Mesenchymal stem cell (in vitro differentiated cells and primary cell): ENCODE measurements around the gene TMEM82.

Source experiments
- DNase-seq: peaks from one replicate; pipeline ENCODE4 v3.0.0-alpha.2; 2013
- H2AFZ ChIP-seq: one replicate; pipeline ENCODE4 v1.6.1; 2013; ENCODE audit warnings: low read depth, mild to moderate bottlenecking, control low read depth, inconsistent platforms, low read length, moderate library complexity
- H2AK5ac ChIP-seq: 2 replicates; pipeline ENCODE4 v1.6.1; 2013; ENCODE audit warnings: low read length, moderate library complexity, mild to moderate bottlenecking, inconsistent platforms; ENCODE audit not compliant: severe bottlenecking
- H2BK120ac ChIP-seq: one replicate; pipeline ENCODE4 v1.6.1; 2013; ENCODE audit warnings: low read depth, mild to moderate bottlenecking, inconsistent platforms, low read length, moderate library complexity
- H2BK12ac ChIP-seq, 2 experiments: one replicate each; pipeline ENCODE4 v1.6.1; 2013; ENCODE audit warnings: inconsistent platforms in 2 of 2, low read length in 2 of 2, mild to moderate bottlenecking in 2 of 2, moderate library complexity in 2 of 2, control low read depth in 1 of 2
- H2BK15ac ChIP-seq: one replicate; pipeline ENCODE4 v1.6.1; 2013; ENCODE audit warnings: mild to moderate bottlenecking, low read depth, inconsistent platforms; ENCODE audit not compliant: poor library complexity, severe bottlenecking
- H2BK5ac ChIP-seq: 2 replicates; pipeline ENCODE4 v1.6.1; 2013; ENCODE audit warnings: low read depth, mild to moderate bottlenecking, low read length, control low read depth, inconsistent platforms; ENCODE audit not compliant: poor library complexity, severe bottlenecking
- H3K14ac ChIP-seq, 2 experiments: one replicate each; pipeline ENCODE4 v1.6.1; 2013; ENCODE audit warnings: inconsistent platforms in 2 of 2, low read length in 2 of 2, control low read depth in 1 of 2, mild to moderate bottlenecking in 1 of 2, moderate library complexity in 1 of 2
- H3K18ac ChIP-seq, 2 experiments: one replicate each; pipeline ENCODE4 v1.6.1; 2013; ENCODE audit warnings: inconsistent platforms in 2 of 2, low read length in 2 of 2, control low read depth in 1 of 2, low read depth in 1 of 2, mild to moderate bottlenecking in 1 of 2
- H3K23ac ChIP-seq, 2 experiments: one replicate each; pipeline ENCODE4 v1.6.1; 2013; ENCODE audit warnings: inconsistent platforms in 2 of 2, low read length in 2 of 2, mild to moderate bottlenecking in 2 of 2, moderate library complexity in 2 of 2, control low read depth in 1 of 2
- H3K27ac ChIP-seq: 2 replicates; pipeline ENCODE4 v1.5.1; 2013; ENCODE audit warnings: mild to moderate bottlenecking, moderate library complexity, low read length, control low read depth, inconsistent platforms; ENCODE audit not compliant: poor library complexity, severe bottlenecking
- H3K27me3 ChIP-seq, 2 experiments: 2 replicates each; pipeline versions ENCODE4 v1.6.1 to v1.7.0; 2013; ENCODE audit warnings: low read length in 2 of 2, mild to moderate bottlenecking in 2 of 2, moderate library complexity in 2 of 2, control low read depth in 1 of 2, inconsistent platforms in 1 of 2; ENCODE audit not compliant: control insufficient read depth in 1 of 2, insufficient read depth in 1 of 2
- H3K36me3 ChIP-seq, 2 experiments: 2 replicates each; pipeline versions ENCODE4 v1.6.1 to v1.7.0; 2013; ENCODE audit warnings: low read length in 2 of 2, control low read depth in 1 of 2, inconsistent platforms in 1 of 2, low read depth in 1 of 2, mild to moderate bottlenecking in 1 of 2; ENCODE audit not compliant: insufficient read depth in 2 of 2, control insufficient read depth in 1 of 2
- H3K4ac ChIP-seq, 2 experiments: one replicate each; pipeline ENCODE4 v1.6.1; 2013; ENCODE audit warnings: inconsistent platforms in 2 of 2, low read length in 2 of 2, mild to moderate bottlenecking in 2 of 2, moderate library complexity in 2 of 2, control low read depth in 1 of 2, low read depth in 1 of 2
- H3K4me1 ChIP-seq: 2 replicates; pipeline ENCODE4 v1.6.1; 2013; ENCODE audit warnings: low read depth, low read length, control low read depth; ENCODE audit not compliant: control insufficient read depth, insufficient read depth
- H3K4me2 ChIP-seq: 2 replicates; pipeline ENCODE4 v1.6.1; 2013; ENCODE audit warnings: low read length, mild to moderate bottlenecking, inconsistent platforms; ENCODE audit not compliant: poor library complexity, severe bottlenecking
- H3K4me3 ChIP-seq, 2 experiments: 2 replicates each; pipeline versions ENCODE4 v1.5.1 to v1.7.0; 2013; ENCODE audit warnings: low read length in 2 of 2, mild to moderate bottlenecking in 2 of 2, control low read depth in 1 of 2, low read depth in 1 of 2; ENCODE audit not compliant: insufficient read depth in 1 of 2
- H3K79me1 ChIP-seq: replicated peaks from 2 replicates; pipeline ENCODE4 v1.6.1; 2013; ENCODE audit warnings: mild to moderate bottlenecking, control low read depth, low read length, inconsistent platforms; ENCODE audit not compliant: poor library complexity, severe bottlenecking
- H3K9ac ChIP-seq: 2 replicates; pipeline ENCODE4 v1.7.0; 2013; ENCODE audit warnings: mild to moderate bottlenecking, low read length, moderate library complexity
- H3K9me3 ChIP-seq: 2 replicates; pipeline ENCODE4 v1.7.0; 2013; ENCODE audit warnings: mild to moderate bottlenecking, low read length; ENCODE audit not compliant: control insufficient read depth
- H4K8ac ChIP-seq: one replicate; pipeline ENCODE4 v1.6.1; 2013; ENCODE audit warnings: inconsistent platforms, mild to moderate bottlenecking, low read length, moderate library complexity
- H4K91ac ChIP-seq: one replicate; pipeline ENCODE4 v1.6.1; 2013; ENCODE audit warnings: mild to moderate bottlenecking, low read length, inconsistent platforms
- WGBS: methylation state at CpG from one replicate; pipeline ENCODE4 v1.1.7; 2013; ENCODE audit warnings: mixed read lengths; 5-methylcytosine and 5-hydroxymethylcytosine counted together

The TMEM82 gene

GRCh38 chr1:15751717-15752116 lies 9.4 kb downstream of the TMEM82 start:
- Histone ChIP-seq H3K14ac (no peak overlapping the region), H3K9me3 (no peaks in the 10 kb centered on the region), H2BK15ac (no peak overlapping the region), H3K79me1 (no peaks in the 10 kb centered on the region), H2BK12ac (no peak overlapping the region), H3K36me3 (no peaks in the 10 kb centered on the region), H2AFZ (no peak overlapping the region), H3K27me3 (no peaks in the 10 kb centered on the region), H3K9ac (no peak overlapping the region), H2AK5ac (no peak overlapping the region), H3K18ac (no peak overlapping the region), H3K23ac (no peak overlapping the region), H3K4me2 (no peak overlapping the region), H3K4me3 (no peak overlapping the region), H4K91ac (no peak overlapping the region), H2BK5ac (no peak overlapping the region), H3K27ac (no peak overlapping the region), H2BK120ac (no peak overlapping the region), H3K4ac (no peak overlapping the region), H4K8ac (no peak overlapping the region), H3K4me1 (peaks cover 2% of the 10 kb centered on the region)
- WGBS = 83% methylated on average over 10 of the region's 10 CpGs
- no peak for DNase-seq

- Histone ChIP-seq H2BK5ac (no peak overlapping the region), H3K9ac (no peak overlapping the region), H3K4me2 (no peak overlapping the region), H2BK15ac (no peak overlapping the region), H3K4me1 (peaks cover 14% of the 10 kb centered on the region), H3K9me3 (no peaks in the 10 kb centered on the region), H3K27me3 (no peaks in the 10 kb centered on the region), H2AFZ (no peak overlapping the region), H4K8ac (no peak overlapping the region), H3K79me1 (no peaks in the 10 kb centered on the region), H2BK12ac (no peak overlapping the region), H3K18ac (no peak overlapping the region), H3K4ac (no peak overlapping the region), H3K14ac (no peak overlapping the region), H2AK5ac (no peak overlapping the region), H3K27ac (no peak overlapping the region), H3K36me3 (no peaks in the 10 kb centered on the region), H4K91ac (no peak overlapping the region), H3K23ac (no peak overlapping the region), H3K4me3 (no peak overlapping the region), H2BK120ac (no peak overlapping the region)
- WGBS = 57% methylated on average over 10 of the region's 10 CpGs
- no peak for DNase-seq
These were observed 11.5 kb downstream of the TMEM82 start for GRCh38 chr1:15753776-15754175.

GRCh38 chr1:15755021-15755645 lies 12.8 kb downstream of the TMEM82 start:
- no peak overlapping the region for H4K8ac ChIP-seq
- WGBS = 89% methylated on average over 2 of the region's 2 CpGs
- H3K23ac ChIP-seq = no peak overlapping the region
- H3K14ac ChIP-seq = no peak overlapping the region
- H4K91ac ChIP-seq = no peak overlapping the region
- no peak overlapping the region for H3K4ac ChIP-seq
- no peak overlapping the region for H2BK15ac ChIP-seq
- no peak for DNase-seq
- H3K18ac ChIP-seq = no peak overlapping the region
- no peak overlapping the region for H2BK12ac ChIP-seq
- no peak overlapping the region for H3K9ac ChIP-seq
- H2AK5ac ChIP-seq = no peak overlapping the region
- no peak overlapping the region for H3K27ac ChIP-seq
- H2AFZ ChIP-seq = no peak overlapping the region
- H3K4me1 ChIP-seq = peaks cover 16% of the 10 kb centered on the region
- H3K4me3 ChIP-seq = no peak overlapping the region
- no peaks in the 10 kb centered on the region for H3K9me3 ChIP-seq
- no peaks in the 10 kb centered on the region for H3K79me1 ChIP-seq
- H2BK5ac ChIP-seq = no peak overlapping the region
- H3K27me3 ChIP-seq = peaks cover 0 to 2% of the 10 kb centered on the region in 2 experiments
- no peak overlapping the region for H2BK120ac ChIP-seq
- no peak overlapping the region for H3K4me2 ChIP-seq
- H3K36me3 ChIP-seq = no peaks in the 10 kb centered on the region

GRCh38 chr1:15755646-15756040 lies 13.3 kb downstream of the TMEM82 start:
- H3K4me1 ChIP-seq = peaks cover 16% of the 10 kb centered on the region
- no peak overlapping the region for H3K9ac ChIP-seq

More at GRCh38 chr1:15755646-15756040, 13.3 kb downstream of the TMEM82 start:
- no peak overlapping the region for H3K27ac ChIP-seq
- H3K4me2 ChIP-seq = no peak overlapping the region
- H3K79me1 ChIP-seq = no peaks in the 10 kb centered on the region
- no peaks in the 10 kb centered on the region for H3K9me3 ChIP-seq
- no peak overlapping the region for H3K14ac ChIP-seq
- no peak overlapping the region for H4K8ac ChIP-seq
- H3K27me3 ChIP-seq = peaks cover 0 to 2% of the 10 kb centered on the region in 2 experiments
- no peak overlapping the region for H3K18ac ChIP-seq
- no peak overlapping the region for H3K23ac ChIP-seq
- H2BK15ac ChIP-seq = no peak overlapping the region
- DNase-seq = no peak
- 100% methylated on average over 2 of the region's 4 CpGs for WGBS
- no peak overlapping the region for H2AFZ ChIP-seq
- H3K36me3 ChIP-seq = no peaks in the 10 kb centered on the region
- no peak overlapping the region for H2AK5ac ChIP-seq
- H3K4ac ChIP-seq = no peak overlapping the region
- H2BK12ac ChIP-seq = peak overlapping the region in 1 of 2 experiments; percentile 35
- H3K4me3 ChIP-seq = no peak overlapping the region
- no peak overlapping the region for H2BK120ac ChIP-seq
- H2BK5ac ChIP-seq = no peak overlapping the region
- H4K91ac ChIP-seq = peak overlapping the region; percentile 34
